HEK293 (cell line): Measurements from ENCODE around the gene ITGA11.

ENCODE experiments used
- ZEB2 ChIP-seq: fragments of 450-650 bp; formaldehyde crosslinking; IDR thresholded peaks from 2 replicates; pipeline ENCODE4 v1.5.1; 2016; ENCODE audit warnings: missing biosample characterization, missing genetic modification characterization
- ZNF148 ChIP-seq: fragments of 450-650 bp; formaldehyde crosslinking; IDR thresholded peaks from 2 replicates; pipeline ENCODE4 v1.5.0; 2017; ENCODE audit warnings: missing biosample characterization, missing genetic modification characterization, borderline replicate concordance
- ZNF280D ChIP-seq: fragments of 450-650 bp; formaldehyde crosslinking; IDR thresholded peaks from 2 replicates; pipeline ENCODE4 v1.5.1; 2016; ENCODE audit warnings: missing biosample characterization, missing genetic modification characterization
- ZNF529 ChIP-seq: fragments of 450-650 bp; formaldehyde crosslinking; IDR thresholded peaks from 2 replicates; pipeline ENCODE4 v1.5.1; 2017; ENCODE audit warnings: missing genetic modification characterization, missing biosample characterization; ENCODE audit not compliant: insufficient replicate concordance
- ZNF624 ChIP-seq: fragments of 450-650 bp; formaldehyde crosslinking; IDR thresholded peaks from 2 replicates; pipeline ENCODE4 v1.5.1; 2017; ENCODE audit warnings: missing biosample characterization, missing genetic modification characterization
- ZSCAN30 ChIP-seq: fragments of 450-650 bp; IDR thresholded peaks from 2 replicates; pipeline ENCODE4 v1.5.1; 2018; ENCODE audit warnings: missing biosample characterization, mild to moderate bottlenecking, missing genetic modification characterization, moderate library complexity
- TF ChIP-seq, protein P1 (sequence below): fragments of 450-650 bp; formaldehyde crosslinking; IDR thresholded peaks from 2 replicates; pipeline ENCODE4 v1.5.1; 2016; ENCODE audit warnings: missing biosample characterization, missing genetic modification characterization
- TF ChIP-seq, protein P2 (sequence below): fragments of 450-650 bp; formaldehyde crosslinking; IDR thresholded peaks from 2 replicates; pipeline ENCODE4 v1.5.1; 2016; ENCODE audit warnings: missing biosample characterization, missing genetic modification characterization

DNA sequence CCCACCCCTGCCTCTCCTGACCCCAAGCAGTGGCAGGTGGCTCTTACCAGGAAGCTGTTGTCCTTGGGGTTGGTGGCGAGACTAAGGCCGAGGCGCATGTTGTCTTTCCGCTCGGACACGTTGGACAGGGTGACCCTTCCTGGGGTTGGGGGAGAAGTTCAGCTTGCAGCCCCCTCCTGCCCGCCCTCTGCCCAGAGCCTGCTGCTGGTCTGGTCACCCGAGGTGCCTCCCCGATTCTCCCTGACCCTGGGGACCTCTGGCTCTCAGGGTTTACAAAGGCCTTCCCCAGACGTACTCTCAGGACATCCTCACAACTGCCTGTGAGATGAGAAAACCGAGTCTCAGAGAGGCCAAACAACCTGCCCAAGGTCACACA, 67.3 kb downstream of the ITGA11 start:
- TF ChIP-seq, protein P1, sequence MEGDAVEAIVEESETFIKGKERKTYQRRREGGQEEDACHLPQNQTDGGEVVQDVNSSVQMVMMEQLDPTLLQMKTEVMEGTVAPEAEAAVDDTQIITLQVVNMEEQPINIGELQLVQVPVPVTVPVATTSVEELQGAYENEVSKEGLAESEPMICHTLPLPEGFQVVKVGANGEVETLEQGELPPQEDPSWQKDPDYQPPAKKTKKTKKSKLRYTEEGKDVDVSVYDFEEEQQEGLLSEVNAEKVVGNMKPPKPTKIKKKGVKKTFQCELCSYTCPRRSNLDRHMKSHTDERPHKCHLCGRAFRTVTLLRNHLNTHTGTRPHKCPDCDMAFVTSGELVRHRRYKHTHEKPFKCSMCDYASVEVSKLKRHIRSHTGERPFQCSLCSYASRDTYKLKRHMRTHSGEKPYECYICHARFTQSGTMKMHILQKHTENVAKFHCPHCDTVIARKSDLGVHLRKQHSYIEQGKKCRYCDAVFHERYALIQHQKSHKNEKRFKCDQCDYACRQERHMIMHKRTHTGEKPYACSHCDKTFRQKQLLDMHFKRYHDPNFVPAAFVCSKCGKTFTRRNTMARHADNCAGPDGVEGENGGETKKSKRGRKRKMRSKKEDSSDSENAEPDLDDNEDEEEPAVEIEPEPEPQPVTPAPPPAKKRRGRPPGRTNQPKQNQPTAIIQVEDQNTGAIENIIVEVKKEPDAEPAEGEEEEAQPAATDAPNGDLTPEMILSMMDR (tag by site-specific recombination) = no peak
- TF ChIP-seq ZNF529 (no peak), ZNF624 (tag by site-specific recombination) (no peak), ZEB2 (tag by site-specific recombination) (no peak), ZNF148 (tag by site-specific recombination) (no peak), ZNF280D (tag by site-specific recombination) (no peak), ZSCAN30 (no peak)
- TF ChIP-seq, protein P2, sequence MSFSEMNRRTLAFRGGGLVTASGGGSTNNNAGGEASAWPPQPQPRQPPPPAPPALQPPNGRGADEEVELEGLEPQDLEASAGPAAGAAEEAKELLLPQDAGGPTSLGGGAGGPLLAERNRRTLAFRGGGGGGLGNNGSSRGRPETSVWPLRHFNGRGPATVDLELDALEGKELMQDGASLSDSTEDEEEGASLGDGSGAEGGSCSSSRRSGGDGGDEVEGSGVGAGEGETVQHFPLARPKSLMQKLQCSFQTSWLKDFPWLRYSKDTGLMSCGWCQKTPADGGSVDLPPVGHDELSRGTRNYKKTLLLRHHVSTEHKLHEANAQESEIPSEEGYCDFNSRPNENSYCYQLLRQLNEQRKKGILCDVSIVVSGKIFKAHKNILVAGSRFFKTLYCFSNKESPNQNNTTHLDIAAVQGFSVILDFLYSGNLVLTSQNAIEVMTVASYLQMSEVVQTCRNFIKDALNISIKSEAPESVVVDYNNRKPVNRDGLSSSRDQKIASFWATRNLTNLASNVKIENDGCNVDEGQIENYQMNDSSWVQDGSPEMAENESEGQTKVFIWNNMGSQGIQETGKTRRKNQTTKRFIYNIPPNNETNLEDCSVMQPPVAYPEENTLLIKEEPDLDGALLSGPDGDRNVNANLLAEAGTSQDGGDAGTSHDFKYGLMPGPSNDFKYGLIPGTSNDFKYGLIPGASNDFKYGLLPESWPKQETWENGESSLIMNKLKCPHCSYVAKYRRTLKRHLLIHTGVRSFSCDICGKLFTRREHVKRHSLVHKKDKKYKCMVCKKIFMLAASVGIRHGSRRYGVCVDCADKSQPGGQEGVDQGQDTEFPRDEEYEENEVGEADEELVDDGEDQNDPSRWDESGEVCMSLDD (tag by site-specific recombination) = no peak
